Pancreas (tissue), 10 donors: ENCODE measurements around the gene IL7R. TPM values are rescaled to one million over a fixed set of nuclear protein-coding genes. Genes with fewer than 3 reads are reported as not detected.

Experiments
- ATAC-seq, 4 donors: fragments of 200-7000 bp; cut with Tn5 transposase; one replicate each; pipeline versions ENCODE4 v1.8.0 to v1.9.1; 2020; ENCODE audit warnings: mild to moderate bottlenecking in 4 of 4, moderate library complexity in 4 of 4
- DNase-seq, 6 donors: peaks; one replicate each; pipeline ENCODE4 v3.0.0-alpha.2; 2020
- FAIRE-seq: peaks from 2 replicates; lab custom pipeline; 2012; peaks lifted over from hg19 to GRCh38; lab: Jason Lieb, UNC
- H3K27ac ChIP-seq, 4 donors: fragments of 200-600 bp; sonication (generic); 1 replicate in 3 of 4; 2 replicates in 1 of 4; pipeline versions ENCODE4 v1.5.0 to v1.8.0; 2020
- H3K27me3 ChIP-seq, 4 donors: fragments of 200-600 bp; one replicate each; pipeline ENCODE4 v1.8.0; 2021
- H3K36me3 ChIP-seq, 3 donors: fragments of 200-600 bp; sonication (generic) in 1 of 3; one replicate each; pipeline versions ENCODE4 v1.5.0 to v1.8.0; 2020 to 2021
- H3K4me1 ChIP-seq, 3 donors: fragments of 200-600 bp; one replicate each; pipeline ENCODE4 v1.8.0; 2021
- H3K4me3 ChIP-seq, 4 donors: fragments of 200-600 bp; sonication (generic) in 2 of 4; one replicate each; pipeline versions ENCODE4 v1.5.0 to v1.8.0; 2020 to 2021
- H3K9me3 ChIP-seq, 4 donors: fragments of 200-600 bp; one replicate each; pipeline ENCODE4 v1.8.0; 2021
- CTCF ChIP-seq, 4 donors: fragments of 200-600 bp; sonication (generic) in 3 of 4; IDR thresholded peaks; one replicate each; pipeline versions ENCODE4 v1.5.0 to v1.8.0; 2021; ENCODE audit warnings: antibody characterized with exemption in 4 of 4
- WGBS, 2 donors: extraction: QIAGEN DNeasy Blood & Tissue Kit; methylation state at CpG; one replicate each; pipeline ENCODE4 v1.1.7; 2013; 5-methylcytosine and 5-hydroxymethylcytosine counted together
- intact Hi-C, 3 donors: fragments of 100-400 bp; cut with DNase I; formaldehyde crosslinking; loops; one replicate each; pipeline versions ENCODE4 v1.11.1 to v1.14.2; 2022
- polyA plus RNA-seq, 2 donors: library from polyadenylated mRNA; stranded (reverse); fragments of 200-250 nt; gene quantifications; one replicate each; pipeline ENCODE4 v1.2.3, GENCODE V29; 2013
- total RNA-seq, 6 donors: library from RNA; stranded (reverse); fragmentation: NEBNext Ultra II Directional in 4 of 6; extraction: Animal tissue kit (Norgen Biotek cat#: 25700) in 4 of 6; gene quantifications; one replicate each; pipeline versions ENCODE4 v1.2.1 to v1.2.4, GENCODE V29; 2021 to 2023
- donor health status: healthy with polysubstance abuse.
- donor health status: DM: no; HTN: no; CAD: no; lungs with moderate emphysema.
- donor health status: DM: no; HTN: no; CAD: no.
- donor health status: control.
- donor health status: control.
- donor health status: Bipolar disorder and iron deficiency.
- donor health status: DM: yes; HTN: yes; CAD: no.
- donor health status: DM: no; HTN: no; CAD: no.
- donor health status: DM: no; HTN: no; CAD: no.
- donor health status: DM: yes; HTN: yes; CAD: no.

Gene IL7R
- total and polyA plus RNA-seq, 8 donors, result 0.04 to 3.9 (median 1.3) TPM

- H3K9me3 ChIP-seq, result no peaks in the 10 kb centered on the region
- H3K36me3 ChIP-seq, result no peaks in the 10 kb centered on the region
These were observed 51.5 kb downstream of the IL7R start for GRCh38 chr5:35908228-35908627.

GRCh38 chr5:35908814-35909213, 52.1 kb downstream of the IL7R start:
- no peak overlapping the region for H3K4me3 ChIP-seq
- H3K36me3 ChIP-seq, result no peaks in the 10 kb centered on the region
- H3K27me3 ChIP-seq, result no peaks in the 10 kb centered on the region
- no peak for TF ChIP-seq CTCF (IDR thresholded peaks at IDR 0.05)
- FAIRE-seq (no peak), ATAC-seq (no peak), DNase-seq (no peak)
- H3K4me1 ChIP-seq, result no peaks in the 10 kb centered on the region
- H3K9me3 ChIP-seq, result no peaks in the 10 kb centered on the region
- H3K27ac ChIP-seq, result no peak overlapping the region
- intact Hi-C loops, result no loop called here

More at GRCh38 chr5:35908228-35908627, 51.5 kb downstream of the IL7R start:
- FAIRE-seq (no peak), ATAC-seq (no peak), DNase-seq (no peak)
- intact Hi-C loops, result no loop called here
- WGBS, 2 donors, result 27 to 40% methylated on average over 1 of the region's 1 CpG
- H3K27me3 ChIP-seq, result no peaks in the 10 kb centered on the region
- no peak overlapping the region for H3K4me3 ChIP-seq
- no peak overlapping the region for H3K27ac ChIP-seq
- TF ChIP-seq CTCF (IDR thresholded peaks at IDR 0.05), result no peak
- no peaks in the 10 kb centered on the region for H3K4me1 ChIP-seq

GRCh38 chr5:35919191-35919590, 62.5 kb downstream of the IL7R start:
- Histone ChIP-seq H3K27ac (no peak overlapping the region), H3K4me3 (no peak overlapping the region), H3K27me3 (no peaks in the 10 kb centered on the region), H3K9me3 (no peaks in the 10 kb centered on the region), H3K36me3 (no peaks in the 10 kb centered on the region), H3K4me1 (no peaks in the 10 kb centered on the region)
- no peak for TF ChIP-seq CTCF (IDR thresholded peaks at IDR 0.05)
- 45 to 66% methylated on average over 4 of the region's 4 CpGs for WGBS, 2 donors
- ATAC-seq (no peak), FAIRE-seq (no peak), DNase-seq (no peak)
- intact Hi-C loops, result no loop called here

- intact Hi-C loops, result loop anchor here in 2 of 3 donors (10.0 kb wide), 3 partner anchors 136 to 836 kb away; no protein-coding TSS in a partner anchor
- WGBS, 2 donors, result 59 to 70% methylated on average over 9 to 11 of the region's 11 CpGs
- no peak for TF ChIP-seq CTCF (IDR thresholded peaks at IDR 0.05)
- H3K4me1 ChIP-seq, result no peaks in the 10 kb centered on the region
- ATAC-seq (no peak), FAIRE-seq (no peak), DNase-seq (peak in 1 of 6 donors; percentile 24)
- H3K27ac ChIP-seq, result no peak overlapping the region
- peaks cover 0 to 7% (median 2%) of the 10 kb centered on the region in 4 donors for H3K27me3 ChIP-seq
- no peaks in the 10 kb centered on the region for H3K36me3 ChIP-seq
- H3K4me3 ChIP-seq, result no peak overlapping the region
- no peaks in the 10 kb centered on the region for H3K9me3 ChIP-seq
These were observed 64.2 kb downstream of the IL7R start for GRCh38 chr5:35920890-35921289.

- no peaks in the 10 kb centered on the region for H3K36me3 ChIP-seq
- DNase-seq (no peak), ATAC-seq (no peak), FAIRE-seq (no peak)
- H3K27me3 ChIP-seq, result peaks cover 0 to 7% (median 2%) of the 10 kb centered on the region in 4 donors
- 41 to 43% methylated on average over 5 of the region's 5 CpGs for WGBS, 2 donors
- no peak overlapping the region for H3K4me3 ChIP-seq
- H3K4me1 ChIP-seq, result no peaks in the 10 kb centered on the region
- intact Hi-C loops, result loop anchor here in 2 of 3 donors (10.0 kb wide), 3 partner anchors 137 to 837 kb away; no protein-coding TSS in a partner anchor
- no peak overlapping the region for H3K27ac ChIP-seq
- H3K9me3 ChIP-seq, result no peaks in the 10 kb centered on the region
- TF ChIP-seq CTCF (IDR thresholded peaks at IDR 0.05), result no peak
These were observed 65.2 kb downstream of the IL7R start for GRCh38 chr5:35921930-35922329.
